Progenitor cell of endocrine pancreas (in vitro differentiated cells): ENCODE results near the gene TCF12. TPM values are rescaled to one million over a fixed set of nuclear protein-coding genes. Genes with fewer than 3 reads are reported as not detected.

Source experiments
- DNase-seq: peaks from one replicate; pipeline ENCODE4 v3.0.0; 2021; ENCODE audit warnings: low spot score; ENCODE audit not compliant: unreplicated experiment
- H3K27ac Mint-ChIP-seq: 2 replicates; pipeline ENCODE4 v1.8.0; 2021; ENCODE audit warnings: mild to moderate bottlenecking, moderate library complexity, mixed read lengths
- H3K27me3 Mint-ChIP-seq: 2 replicates; pipeline ENCODE4 v1.8.0; 2021; ENCODE audit warnings: mixed read lengths
- H3K36me3 Mint-ChIP-seq: 2 replicates; pipeline ENCODE4 v1.8.0; 2022; ENCODE audit warnings: mixed read lengths; ENCODE audit not compliant: insufficient read depth
- H3K4me1 Mint-ChIP-seq: 2 replicates; pipeline ENCODE4 v1.8.0; 2021; ENCODE audit warnings: low read depth, mixed read lengths
- H3K4me3 Mint-ChIP-seq: 2 replicates; pipeline ENCODE4 v1.8.0; 2021; ENCODE audit warnings: low read depth, mild to moderate bottlenecking, moderate library complexity, mixed read lengths
- H3K9me3 Mint-ChIP-seq: 2 replicates; pipeline ENCODE4 v1.8.0; 2021; ENCODE audit warnings: low read depth, mixed read lengths
- CTCF ChIP-seq: fragments of 200-600 bp; sonication (generic); IDR thresholded peaks from one replicate; pipeline ENCODE4 v1.5.0; 2021; ENCODE audit warnings: antibody characterized with exemption, mild to moderate bottlenecking; ENCODE audit not compliant: unreplicated experiment
- total RNA-seq: library from RNA; stranded (reverse); gene quantifications from 2 replicates; pipeline ENCODE4 v1.2.1, GENCODE V29; 2021

TCF12 gene
- total RNA-seq, 1 donor from 2014 or later = 164 TPM

GRCh38 chr15:57028176-57028575, 109.7 kb downstream of the TCF12 start:
- Mint-ChIP-seq H3K27ac (no peak overlapping the region), H3K4me3 (no peak overlapping the region), H3K36me3 (peaks cover 6% of the 10 kb centered on the region), H3K4me1 (peaks cover 39% of the 10 kb centered on the region), H3K27me3 (no peaks in the 10 kb centered on the region), H3K9me3 (peaks cover 6% of the 10 kb centered on the region)
- no peak for DNase-seq
- no peak for TF ChIP-seq CTCF

DNA sequence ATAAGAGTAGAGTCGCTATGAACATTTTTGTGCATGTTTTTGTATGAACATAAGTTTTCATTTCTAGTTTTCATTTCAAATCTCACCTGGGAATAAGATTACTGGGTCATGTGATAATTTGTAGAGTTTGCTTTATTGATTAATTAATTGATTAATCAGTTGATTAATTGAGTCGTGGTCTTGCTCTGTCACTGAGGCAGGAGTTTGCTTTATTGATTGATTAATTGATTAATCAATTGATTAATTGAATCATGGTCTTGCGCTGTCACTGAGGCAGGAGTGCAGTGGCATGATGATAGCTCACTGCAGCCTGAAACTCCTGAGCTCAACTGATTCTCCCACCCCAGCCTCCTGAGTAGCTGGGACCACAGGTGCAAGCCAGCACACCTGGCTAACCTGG, 111.6 kb downstream of the TCF12 start:
- DNase-seq = no peak
- peak overlapping the region; percentile 71 for H3K27ac Mint-ChIP-seq
- H3K36me3 Mint-ChIP-seq = peaks cover 6% of the 10 kb centered on the region
- peaks cover 6% of the 10 kb centered on the region for H3K9me3 Mint-ChIP-seq
- peak overlapping the region; percentile 17 for H3K4me3 Mint-ChIP-seq
- no peak for TF ChIP-seq CTCF
- peaks cover 45% of the 10 kb centered on the region for H3K4me1 Mint-ChIP-seq
- H3K27me3 Mint-ChIP-seq = no peaks in the 10 kb centered on the region

- peak overlapping the region; percentile 93 for H3K27ac Mint-ChIP-seq
Observed at GRCh38 chr15:57031082-57031481, 112.6 kb downstream of the TCF12 start.

GRCh38 chr15:57031605-57032004, 113.2 kb downstream of the TCF12 start:
- Mint-ChIP-seq H3K4me1 (peaks cover 42% of the 10 kb centered on the region), H3K27me3 (no peaks in the 10 kb centered on the region), H3K36me3 (peaks cover 6% of the 10 kb centered on the region), H3K27ac (peak overlapping the region; percentile 93), H3K4me3 (no peak overlapping the region), H3K9me3 (peaks cover 6% of the 10 kb centered on the region)
- DNase-seq = no peak
- TF ChIP-seq CTCF = no peak

More at GRCh38 chr15:57031082-57031481, 112.6 kb downstream of the TCF12 start:
- peaks cover 6% of the 10 kb centered on the region for H3K36me3 Mint-ChIP-seq
- peaks cover 6% of the 10 kb centered on the region for H3K9me3 Mint-ChIP-seq
- no peaks in the 10 kb centered on the region for H3K27me3 Mint-ChIP-seq
- DNase-seq = no peak
- peaks cover 42% of the 10 kb centered on the region for H3K4me1 Mint-ChIP-seq
- no peak for TF ChIP-seq CTCF
- peak overlapping the region; percentile 1 for H3K4me3 Mint-ChIP-seq

- TF ChIP-seq CTCF = no peak
- Mint-ChIP-seq H3K36me3 (peaks cover 8% of the 10 kb centered on the region), H3K9me3 (peaks cover 6% of the 10 kb centered on the region), H3K4me3 (no peak overlapping the region), H3K27ac (no peak overlapping the region), H3K27me3 (no peaks in the 10 kb centered on the region), H3K4me1 (peaks cover 42% of the 10 kb centered on the region)
- DNase-seq = no peak
Observed at GRCh38 chr15:57032338-57032737, 113.9 kb downstream of the TCF12 start.
